ENCODE results near the gene RNF148. TPM values are rescaled to one million over a fixed set of nuclear protein-coding genes. Genes with fewer than 3 reads are reported as not detected.

RNF148 gene
- total RNA-seq, 4 donors from 2014 or later = 0.95 to 9.1 (median 3.2) TPM

GRCh38 chr7:122736183-122736582 is 33.5 kb upstream of the RNF148 start:
- Histone ChIP-seq H3K9me3 (no peaks in the 10 kb centered on the region), H3K27ac (no peak overlapping the region), H3K36me3 (no peaks in the 10 kb centered on the region), H3K4me3 (no peak overlapping the region), H3K4me1 (no peaks in the 10 kb centered on the region), H3K27me3 (no peaks in the 10 kb centered on the region)
- no peak for TF ChIP-seq POLR2A (IDR thresholded peaks at IDR 0.05)
- TF ChIP-seq CTCF (IDR thresholded peaks at IDR 0.05) = no peak
- DNase-seq = no peak

DNA sequence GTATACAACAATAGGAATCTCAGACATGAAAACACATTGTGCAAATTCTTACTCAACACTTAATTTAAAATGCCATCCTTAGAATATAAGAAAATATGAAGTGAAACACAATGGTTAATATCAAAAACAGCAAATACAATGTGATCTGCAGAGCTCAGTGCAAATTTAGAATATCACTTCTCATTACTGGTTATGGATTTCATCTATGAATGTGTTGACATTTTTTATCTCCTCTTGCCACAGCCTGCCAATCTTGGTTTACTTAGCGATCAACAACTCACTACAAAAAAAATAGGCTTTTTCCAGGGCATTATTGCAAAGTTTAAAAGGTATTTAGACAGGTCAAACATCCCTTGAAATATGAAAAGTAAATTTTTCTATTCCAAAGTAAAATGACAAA is 25.0 kb upstream of the RNF148 start:
- Histone ChIP-seq H3K36me3 (no peaks in the 10 kb centered on the region), H3K27me3 (no peaks in the 10 kb centered on the region), H3K4me1 (no peaks in the 10 kb centered on the region), H3K27ac (no peak overlapping the region), H3K9me3 (no peaks in the 10 kb centered on the region), H3K4me3 (no peak overlapping the region)
- TF ChIP-seq POLR2A (IDR thresholded peaks at IDR 0.05) (no peak), CTCF (IDR thresholded peaks at IDR 0.05) (no peak)
- DNase-seq = no peak

DNA sequence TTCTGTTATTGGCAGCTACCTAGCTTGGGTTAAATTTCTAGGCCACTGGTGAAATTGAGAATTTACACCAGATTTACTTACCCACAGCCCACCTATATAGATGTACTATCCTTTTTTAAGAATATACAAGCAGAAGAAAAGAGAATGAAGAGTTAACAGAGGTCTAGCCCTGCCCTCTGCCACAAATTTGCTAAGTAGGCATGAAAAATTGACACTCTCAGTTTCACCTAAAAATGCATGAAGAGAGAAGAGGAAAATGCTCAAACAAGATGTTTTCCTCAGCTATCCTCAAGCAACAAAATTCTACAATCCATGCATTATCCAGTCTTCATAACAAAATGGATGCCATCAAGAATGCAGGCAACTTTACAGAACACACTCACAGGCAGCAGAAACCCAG is 24.6 kb upstream of the RNF148 start:
- no peak for TF ChIP-seq POLR2A (IDR thresholded peaks at IDR 0.05)
- TF ChIP-seq CTCF (IDR thresholded peaks at IDR 0.05) = no peak
- Histone ChIP-seq H3K27ac (no peak overlapping the region), H3K4me1 (no peaks in the 10 kb centered on the region), H3K4me3 (no peak overlapping the region), H3K27me3 (no peaks in the 10 kb centered on the region), H3K9me3 (no peaks in the 10 kb centered on the region), H3K36me3 (no peaks in the 10 kb centered on the region)
- no peak for DNase-seq

DNA sequence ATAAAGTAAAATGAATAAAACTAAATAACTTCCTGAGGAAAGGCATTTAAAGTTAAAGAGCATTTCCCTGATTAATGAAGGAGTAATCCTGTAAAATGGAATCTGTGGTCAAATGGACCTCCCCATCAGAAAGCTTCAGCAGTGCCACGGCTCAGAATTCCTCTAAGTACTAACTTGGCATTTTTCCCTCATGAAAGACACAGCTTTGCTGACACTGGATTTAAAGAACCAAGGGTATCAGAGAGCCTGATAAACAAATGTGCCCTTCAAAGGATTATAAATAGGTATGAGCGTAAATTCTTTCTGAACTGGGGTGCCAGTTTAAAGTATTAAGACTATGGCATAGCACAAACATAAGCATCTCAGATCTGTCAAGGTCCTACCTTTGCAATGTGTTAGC is 24.2 kb upstream of the RNF148 start:
- H3K27me3 ChIP-seq = no peaks in the 10 kb centered on the region
- H3K27ac ChIP-seq = no peak overlapping the region
- no peak for DNase-seq
- H3K4me1 ChIP-seq = no peaks in the 10 kb centered on the region
- no peaks in the 10 kb centered on the region for H3K36me3 ChIP-seq
- no peak overlapping the region for H3K4me3 ChIP-seq
- H3K9me3 ChIP-seq = no peaks in the 10 kb centered on the region
- TF ChIP-seq CTCF (IDR thresholded peaks at IDR 0.05) = no peak
- TF ChIP-seq POLR2A (IDR thresholded peaks at IDR 0.05) = no peak

GRCh38 chr7:122724366-122724765 is 21.6 kb upstream of the RNF148 start:
- no peak for TF ChIP-seq POLR2A (IDR thresholded peaks at IDR 0.05)
- no peak for TF ChIP-seq CTCF (IDR thresholded peaks at IDR 0.05)
- no peaks in the 10 kb centered on the region for H3K4me1 ChIP-seq
- DNase-seq = no peak
- H3K27ac ChIP-seq = no peak overlapping the region
- H3K4me3 ChIP-seq = no peak overlapping the region
- H3K36me3 ChIP-seq = no peaks in the 10 kb centered on the region
- no peaks in the 10 kb centered on the region for H3K9me3 ChIP-seq
- H3K27me3 ChIP-seq = no peaks in the 10 kb centered on the region

DNA sequence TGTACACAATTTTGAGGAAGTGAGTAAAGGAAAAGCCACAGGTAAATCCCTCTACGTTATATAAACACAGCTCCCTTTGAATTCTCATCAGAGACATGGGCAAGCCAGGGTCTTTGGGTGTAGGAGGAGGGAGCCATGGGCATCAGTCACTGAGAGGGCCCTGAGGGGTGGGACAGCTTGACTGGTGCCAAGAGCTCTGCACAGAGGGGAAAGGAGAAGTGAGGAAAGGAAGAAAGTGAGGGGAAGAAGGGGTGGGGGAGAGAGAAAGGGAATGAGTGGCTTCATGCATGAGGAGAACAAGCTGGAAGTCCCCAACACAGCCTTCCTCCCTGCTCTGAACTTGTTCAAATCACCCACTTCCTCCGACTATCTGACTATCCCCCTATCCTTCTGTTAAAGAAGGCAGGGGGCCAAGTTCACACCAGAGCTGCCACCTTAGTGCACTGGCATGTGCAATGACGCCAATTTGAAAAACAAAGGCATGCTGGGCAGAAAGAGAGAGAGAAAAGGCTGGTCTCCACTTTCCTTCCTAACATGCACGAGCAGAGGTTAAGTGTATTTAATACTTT is 16.4 kb upstream of the RNF148 start:
- no peak overlapping the region for H3K27ac ChIP-seq
- TF ChIP-seq CTCF (IDR thresholded peaks at IDR 0.05) (no peak), POLR2A (IDR thresholded peaks at IDR 0.05) (no peak)
- H3K36me3 ChIP-seq = no peaks in the 10 kb centered on the region
- H3K9me3 ChIP-seq = no peaks in the 10 kb centered on the region
- no peak overlapping the region for H3K4me3 ChIP-seq
- H3K4me1 ChIP-seq = no peaks in the 10 kb centered on the region
- no peak for DNase-seq
- H3K27me3 ChIP-seq = no peaks in the 10 kb centered on the region
